NOMO-1 treated with dmso at 0.1 percent for 144 hours (cell line): ENCODE data around the gene CCND1.

Experiments
- DNase-seq: peaks from one replicate; lab custom pipeline; 2025; ENCODE audit not compliant: unreplicated experiment; lab: John Stamatoyannopoulos, UW

The CCND1 gene

GRCh38 chr11:69651834-69652620 is 11.1 kb downstream of the CCND1 start:
- DNase-seq, result no peak

- DNase-seq, result no peak
Measured at GRCh38 chr11:69652999-69653398, 12.0 kb downstream of the CCND1 start.

GRCh38 chr11:69653406-69653960 is 12.5 kb downstream of the CCND1 start:
- no peak for DNase-seq

- DNase-seq, result no peak
Measured at GRCh38 chr11:69654001-69654659, 13.2 kb downstream of the CCND1 start.

GRCh38 chr11:69654660-69655478 is 13.9 kb downstream of the CCND1 start:
- no peak for DNase-seq

- no peak for DNase-seq
Measured at GRCh38 chr11:69655479-69656428, 14.8 kb downstream of the CCND1 start.

GRCh38 chr11:69656536-69657455 is 15.8 kb downstream of the CCND1 start:
- DNase-seq, result no peak

GRCh38 chr11:69657456-69657910 is 16.5 kb downstream of the CCND1 start:
- no peak for DNase-seq

GRCh38 chr11:69657911-69658625 is 17.1 kb downstream of the CCND1 start:
- no peak for DNase-seq

GRCh38 chr11:69658626-69659450 is 17.9 kb downstream of the CCND1 start:
- no peak for DNase-seq

- DNase-seq, result no peak
Measured at GRCh38 chr11:69659591-69659990, 18.6 kb downstream of the CCND1 start.

- DNase-seq, result no peak
Measured at GRCh38 chr11:69660001-69660500, 19.1 kb downstream of the CCND1 start.

- DNase-seq, result no peak
Measured at GRCh38 chr11:69661413-69661715, 20.4 kb downstream of the CCND1 start.

- DNase-seq, result no peak
Measured at GRCh38 chr11:69662021-69662698, 21.2 kb downstream of the CCND1 start.

GRCh38 chr11:69662806-69663205 is 21.9 kb downstream of the CCND1 start:
- no peak for DNase-seq

GRCh38 chr11:69663326-69663725 is 22.4 kb downstream of the CCND1 start:
- no peak for DNase-seq
